Breast epithelium (tissue), 3 donors: ENCODE results near the gene NEUROD6.

Source experiments
- POLR2A ChIP-seq: fragments of 450-650 bp; IDR thresholded peaks from one replicate; pipeline ENCODE4 v1.6.1; 2016; ENCODE audit warnings: antibody characterized with exemption, mild to moderate bottlenecking, moderate library complexity
- POLR2AphosphoS5 ChIP-seq, 3 donors: sonication (generic); formaldehyde crosslinking; IDR thresholded peaks; one replicate each; pipeline ENCODE4 v1.6.1; 2017; ENCODE audit warnings: antibody characterized with exemption in 3 of 3

DNA sequence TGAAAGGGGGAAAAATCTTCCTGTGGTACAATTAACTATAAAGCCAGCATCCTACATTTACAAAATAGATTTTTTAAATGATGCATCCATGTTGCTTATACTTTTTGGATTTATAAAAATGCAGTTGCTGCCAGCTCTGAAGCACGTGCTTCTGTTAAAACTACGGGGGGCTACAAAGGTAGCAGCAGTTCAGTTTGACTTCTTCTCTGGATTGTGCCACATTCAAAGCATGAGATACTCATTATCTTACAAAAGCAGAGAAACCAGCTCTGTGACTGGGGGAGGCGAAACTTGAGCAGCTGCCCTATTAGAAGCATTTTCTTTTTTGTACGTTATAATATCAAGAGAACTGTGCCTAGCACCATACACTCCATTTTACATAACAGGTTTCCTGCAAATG lies 31.1 kb downstream of the NEUROD6 start:
- TF ChIP-seq POLR2AphosphoS5 (IDR thresholded peaks at IDR 0.05) (no peak), POLR2A (no peak)
